Smooth muscle cell of the brain vasculature (primary cell): ENCODE results near the gene NPPB.

Source experiments
- DNase-seq: peaks from one replicate; pipeline ENCODE4 v3.0.0-alpha.2; 2012; ENCODE audit warnings: low read depth, low spot score

NPPB gene

GRCh38 chr1:11833900-11834299 lies 24.8 kb downstream of the NPPB start:
- DNase-seq = no peak

- no peak for DNase-seq
Observed at GRCh38 chr1:11833497-11833896, 25.2 kb downstream of the NPPB start.

GRCh38 chr1:11831945-11832725 lies 26.6 kb downstream of the NPPB start:
- DNase-seq = no peak

GRCh38 chr1:11828511-11828910 lies 30.2 kb downstream of the NPPB start:
- no peak for DNase-seq

GRCh38 chr1:11826946-11827345 lies 31.8 kb downstream of the NPPB start:
- DNase-seq = no peak

GRCh38 chr1:11825131-11825530 lies 33.6 kb downstream of the NPPB start:
- no peak for DNase-seq

- no peak for DNase-seq
Observed at GRCh38 chr1:11823366-11824137, 35.2 kb downstream of the NPPB start.

GRCh38 chr1:11822091-11822490 lies 36.7 kb downstream of the NPPB start:
- no peak for DNase-seq

- no peak for DNase-seq
Observed at GRCh38 chr1:11817192-11817591, 41.6 kb downstream of the NPPB start.

GRCh38 chr1:11813021-11813420 lies 45.7 kb downstream of the NPPB start:
- no peak for DNase-seq
